HuH-7 (cell line): Measurements from ENCODE around the gene PTMA.
"Not testable (repeated sequence)": the region's sequence is repeated elsewhere in the genome, so short reads cannot be mapped to it uniquely, and the experiment has no call there.

Experiments
- DNase-seq: peaks from one replicate; pipeline ENCODE4 v3.0.0; 2011; ENCODE audit warnings: low spot score

PTMA gene

GRCh38 chr2:231707927-231708772, at the start of gene PTMA:
Gene PTMA, plus strand, starts transcription at chr2:231708525. Its CDS starts 182 bp downstream, at chr2:231708707.
- DNase-seq = peak; percentile 96

GRCh38 chr2:231660073-231660472, 48.3 kb upstream of the PTMA start:
- DNase-seq = not testable (repeated sequence)

- DNase-seq = no peak
Observed at GRCh38 chr2:231660860-231661259, 47.5 kb upstream of the PTMA start.

- no peak for DNase-seq
Observed at GRCh38 chr2:231661422-231662027, 46.8 kb upstream of the PTMA start.

- peak; percentile 83 for DNase-seq
Observed at GRCh38 chr2:231662028-231662810, 46.1 kb upstream of the PTMA start.

- no peak for DNase-seq
Observed at GRCh38 chr2:231662811-231663457, 45.4 kb upstream of the PTMA start.

- no peak for DNase-seq
Observed at GRCh38 chr2:231663458-231664212, 44.7 kb upstream of the PTMA start.

- no peak for DNase-seq
Observed at GRCh38 chr2:231664727-231665126, 43.6 kb upstream of the PTMA start.

- DNase-seq = no peak
Observed at GRCh38 chr2:231665245-231666170, 42.8 kb upstream of the PTMA start.

- peak; percentile 64 for DNase-seq
Observed at GRCh38 chr2:231666171-231667095, 41.9 kb upstream of the PTMA start.

GRCh38 chr2:231667096-231667427, 41.3 kb upstream of the PTMA start:
- DNase-seq = no peak

GRCh38 chr2:231667496-231667895, 40.8 kb upstream of the PTMA start:
- DNase-seq = no peak

- no peak for DNase-seq
Observed at GRCh38 chr2:231668981-231669380, 39.3 kb upstream of the PTMA start.

- DNase-seq = no peak
Observed at GRCh38 chr2:231671270-231672050, 36.9 kb upstream of the PTMA start.

GRCh38 chr2:231672617-231673347, 35.5 kb upstream of the PTMA start:
- peak; percentile 78 for DNase-seq

- DNase-seq = peak; percentile 75
Observed at GRCh38 chr2:231673348-231673770, 35.0 kb upstream of the PTMA start.

- DNase-seq = peak; percentile 65
Observed at GRCh38 chr2:231674587-231675338, 33.6 kb upstream of the PTMA start.
